B cell (primary cell): ENCODE results near the gene PSME3IP1.

Experiments
- EZH2 ChIP-seq: IDR thresholded peaks from 2 replicates; pipeline ENCODE4 v1.6.1; 2012; ENCODE audit warnings: borderline replicate concordance, low read depth, mild to moderate bottlenecking, moderate library complexity, low read length; ENCODE audit not compliant: insufficient read depth, poor library complexity, severe bottlenecking
- TF ChIP-seq, protein P1 (sequence below): fragments of 200-600 bp; IDR thresholded peaks from one replicate; pipeline ENCODE4 v1.8.0; 2022; ENCODE audit warnings: antibody characterized with exemption, mild to moderate bottlenecking

DNA sequence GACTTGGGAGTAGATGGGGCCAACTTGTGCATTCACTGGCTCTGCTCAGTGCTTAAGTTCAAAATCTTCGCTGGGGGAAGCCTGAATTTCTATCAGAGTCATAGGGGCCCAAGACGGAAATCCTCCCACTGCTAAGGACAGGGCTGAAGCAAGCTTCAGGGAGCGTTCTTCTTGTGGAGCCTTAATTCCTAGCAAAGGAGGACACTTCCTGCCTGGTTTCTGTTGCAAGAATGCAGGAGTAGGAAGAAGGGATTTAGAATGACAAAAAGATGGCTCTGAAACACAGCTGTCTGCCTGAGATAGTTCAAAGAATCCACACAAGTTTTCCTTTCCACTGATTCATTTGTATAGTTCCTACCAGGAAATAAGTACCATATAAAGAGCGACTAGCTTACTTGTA is 26.4 kb downstream of the PSME3IP1 start:
- TF ChIP-seq, protein P1, sequence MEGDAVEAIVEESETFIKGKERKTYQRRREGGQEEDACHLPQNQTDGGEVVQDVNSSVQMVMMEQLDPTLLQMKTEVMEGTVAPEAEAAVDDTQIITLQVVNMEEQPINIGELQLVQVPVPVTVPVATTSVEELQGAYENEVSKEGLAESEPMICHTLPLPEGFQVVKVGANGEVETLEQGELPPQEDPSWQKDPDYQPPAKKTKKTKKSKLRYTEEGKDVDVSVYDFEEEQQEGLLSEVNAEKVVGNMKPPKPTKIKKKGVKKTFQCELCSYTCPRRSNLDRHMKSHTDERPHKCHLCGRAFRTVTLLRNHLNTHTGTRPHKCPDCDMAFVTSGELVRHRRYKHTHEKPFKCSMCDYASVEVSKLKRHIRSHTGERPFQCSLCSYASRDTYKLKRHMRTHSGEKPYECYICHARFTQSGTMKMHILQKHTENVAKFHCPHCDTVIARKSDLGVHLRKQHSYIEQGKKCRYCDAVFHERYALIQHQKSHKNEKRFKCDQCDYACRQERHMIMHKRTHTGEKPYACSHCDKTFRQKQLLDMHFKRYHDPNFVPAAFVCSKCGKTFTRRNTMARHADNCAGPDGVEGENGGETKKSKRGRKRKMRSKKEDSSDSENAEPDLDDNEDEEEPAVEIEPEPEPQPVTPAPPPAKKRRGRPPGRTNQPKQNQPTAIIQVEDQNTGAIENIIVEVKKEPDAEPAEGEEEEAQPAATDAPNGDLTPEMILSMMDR, result no peak
- no peak for TF ChIP-seq EZH2
